Activated T-helper 1 cell treated with anti-CD3 and anti-CD28 coated beads, Interleukin-12 subunit alpha, Interleukin-12 subunit beta, Interleukin-2, Interleukin-4 antibody, amounts not matched to agents 30 ng/mL and 10 ng/mL and 1 ng/mL, durations not matched to agents 14 hours and 24 hours and 36 hours (primary cell): ENCODE measurements around the gene JAKMIP2. TPM values are rescaled to one million over a fixed set of nuclear protein-coding genes. Genes with fewer than 3 reads are reported as not detected.
"Not testable (repeated sequence)": the region's sequence is repeated elsewhere in the genome, so short reads cannot be mapped to it uniquely, and the experiment has no call there.

ENCODE experiments used
- DNase-seq: peaks from one replicate; pipeline ENCODE4 v3.0.0; 2021; ENCODE audit warnings: low spot score
- H3K27ac Mint-ChIP-seq: one replicate; pipeline ENCODE4 v1.8.0; 2021; ENCODE audit warnings: mild to moderate bottlenecking, mixed read lengths
- H3K27me3 Mint-ChIP-seq: one replicate; pipeline ENCODE4 v1.8.0; 2022; ENCODE audit warnings: mild to moderate bottlenecking, moderate library complexity, mixed read lengths; ENCODE audit not compliant: insufficient read depth
- H3K36me3 Mint-ChIP-seq: one replicate; pipeline ENCODE4 v1.8.0; 2021; ENCODE audit warnings: low read depth, mixed read lengths
- H3K4me1 Mint-ChIP-seq: one replicate; pipeline ENCODE4 v1.8.0; 2021; ENCODE audit warnings: low read depth, mixed read lengths
- H3K4me3 Mint-ChIP-seq: one replicate; pipeline ENCODE4 v1.8.0; 2021; ENCODE audit warnings: mild to moderate bottlenecking, moderate library complexity, mixed read lengths
- H3K9me3 Mint-ChIP-seq: one replicate; pipeline ENCODE4 v1.8.0; 2021; ENCODE audit warnings: mixed read lengths
- intact Hi-C: fragments of 100-400 bp; cut with micrococcal nuclease; formaldehyde crosslinking; loops from one replicate; pipeline ENCODE4 v1.15.1; 2024
- total RNA-seq: library from RNA; stranded (reverse); gene quantifications from 2 replicates; pipeline ENCODE4 v1.2.3, GENCODE V29; 2022

JAKMIP2 gene
- total RNA-seq, 1 donor from 2014 or later = 1.1 TPM

GRCh38 chr5:147642666-147643065, 139.9 kb downstream of the JAKMIP2 start:
- Mint-ChIP-seq H3K36me3 (no peaks in the 10 kb centered on the region), H3K4me1 (no peaks in the 10 kb centered on the region)

GRCh38 chr5:147639321-147639720, 143.2 kb downstream of the JAKMIP2 start:
- H3K4me3 Mint-ChIP-seq = no peak overlapping the region
- no peaks in the 10 kb centered on the region for H3K4me1 Mint-ChIP-seq
- intact Hi-C loops = no loop called here
- H3K27ac Mint-ChIP-seq = no peak overlapping the region
- peaks cover 2% of the 10 kb centered on the region for H3K36me3 Mint-ChIP-seq
- H3K9me3 Mint-ChIP-seq = no peaks in the 10 kb centered on the region
- H3K27me3 Mint-ChIP-seq = peaks cover 2% of the 10 kb centered on the region
- DNase-seq = no peak

More at GRCh38 chr5:147642666-147643065, 139.9 kb downstream of the JAKMIP2 start:
- DNase-seq = no peak
- Mint-ChIP-seq H3K9me3 (no peaks in the 10 kb centered on the region), H3K4me3 (no peak overlapping the region), H3K27ac (no peak overlapping the region), H3K27me3 (peaks cover under 1% of the 10 kb centered on the region)
- intact Hi-C loops = no loop called here

DNA sequence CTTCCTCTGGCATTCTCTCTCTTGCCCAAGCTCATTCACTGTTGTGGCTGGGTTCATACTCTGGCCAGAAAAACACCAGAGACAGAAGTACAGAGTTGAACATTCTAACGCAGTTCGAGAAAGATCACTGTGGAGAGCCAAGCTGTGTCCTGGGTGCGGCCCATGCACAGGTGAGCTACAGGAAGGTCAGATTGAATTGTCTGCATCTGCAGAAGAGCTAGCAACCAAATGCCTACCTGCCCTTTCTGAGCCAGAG, 145.9 kb downstream of the JAKMIP2 start:
- H3K9me3 Mint-ChIP-seq = no peaks in the 10 kb centered on the region
- intact Hi-C loops = no loop called here
- H3K27ac Mint-ChIP-seq = no peak overlapping the region
- H3K36me3 Mint-ChIP-seq = peaks cover 2% of the 10 kb centered on the region
- H3K4me1 Mint-ChIP-seq = no peaks in the 10 kb centered on the region
- H3K27me3 Mint-ChIP-seq = peaks cover 2% of the 10 kb centered on the region
- no peak overlapping the region for H3K4me3 Mint-ChIP-seq
- no peak for DNase-seq

GRCh38 chr5:147635882-147636728, 146.4 kb downstream of the JAKMIP2 start:
- Mint-ChIP-seq H3K4me1 (no peaks in the 10 kb centered on the region), H3K36me3 (peaks cover 2% of the 10 kb centered on the region), H3K9me3 (no peaks in the 10 kb centered on the region), H3K27me3 (peaks cover 2% of the 10 kb centered on the region), H3K27ac (no peak overlapping the region), H3K4me3 (no peak overlapping the region)
- no peak for DNase-seq
- intact Hi-C loops = no loop called here

DNA sequence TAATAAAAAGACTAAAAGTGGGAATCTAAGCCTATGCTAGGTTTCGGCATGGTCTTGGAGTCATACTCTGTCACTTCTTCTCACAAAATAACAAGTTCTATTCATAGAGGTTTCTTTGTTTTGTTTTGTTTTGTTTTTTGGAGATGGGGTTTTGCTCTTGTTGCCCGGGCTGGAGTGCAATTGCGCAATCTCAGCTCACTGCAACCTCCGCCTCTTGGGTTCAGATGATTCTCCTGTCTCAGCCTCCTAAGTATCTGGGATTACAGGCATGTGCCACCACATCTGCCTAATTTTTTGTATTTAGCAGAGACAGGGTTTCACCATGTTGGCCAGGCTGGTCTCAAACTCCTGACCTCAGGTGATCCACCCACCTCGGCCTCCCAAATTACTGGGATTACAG, 147.1 kb downstream of the JAKMIP2 start:
- intact Hi-C loops, H3K36me3 Mint-ChIP-seq, H3K4me3 Mint-ChIP-seq: not testable (repeated sequence)

DNA sequence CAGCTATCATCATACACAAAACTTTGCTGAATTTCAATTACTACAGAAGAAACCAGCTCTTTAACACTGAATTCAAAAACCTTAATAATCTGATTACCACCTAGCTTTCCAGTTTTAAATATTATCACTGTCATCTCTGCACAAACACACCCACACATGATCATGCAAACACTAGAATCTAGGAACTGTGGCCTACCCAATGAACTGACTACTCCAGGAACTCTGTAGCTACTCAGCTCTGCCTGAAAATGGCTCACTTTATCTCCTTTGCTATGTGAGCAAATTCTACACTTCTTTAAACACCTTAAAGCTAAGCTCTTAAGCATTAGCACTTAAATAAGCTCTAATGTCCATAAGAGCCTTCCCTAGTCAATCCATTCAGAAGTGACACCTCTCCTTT, 149.4 kb downstream of the JAKMIP2 start:
- Mint-ChIP-seq H3K4me1 (no peaks in the 10 kb centered on the region), H3K27ac (no peak overlapping the region), H3K9me3 (no peaks in the 10 kb centered on the region), H3K4me3 (no peak overlapping the region), H3K27me3 (peaks cover 3% of the 10 kb centered on the region), H3K36me3 (peaks cover 2% of the 10 kb centered on the region)
- intact Hi-C loops = no loop called here
- DNase-seq = no peak

More for the DNA sequence above, 147.1 kb downstream of the JAKMIP2 start:
- not testable (repeated sequence) for H3K27me3 Mint-ChIP-seq, H3K27ac Mint-ChIP-seq, H3K4me1 Mint-ChIP-seq, H3K9me3 Mint-ChIP-seq, DNase-seq

- H3K27me3 Mint-ChIP-seq = peaks cover 1% of the 10 kb centered on the region
- no peaks in the 10 kb centered on the region for H3K4me1 Mint-ChIP-seq
- no peak for DNase-seq
- no peak overlapping the region for H3K4me3 Mint-ChIP-seq
- no peak overlapping the region for H3K27ac Mint-ChIP-seq
- intact Hi-C loops = no loop called here
- H3K36me3 Mint-ChIP-seq = peaks cover 2% of the 10 kb centered on the region
- no peaks in the 10 kb centered on the region for H3K9me3 Mint-ChIP-seq
Observed at GRCh38 chr5:147631428-147632003, 151.0 kb downstream of the JAKMIP2 start.

- no peak for DNase-seq
- Mint-ChIP-seq H3K27ac (no peak overlapping the region), H3K27me3 (peaks cover 1% of the 10 kb centered on the region), H3K4me1 (no peaks in the 10 kb centered on the region), H3K9me3 (no peaks in the 10 kb centered on the region), H3K4me3 (no peak overlapping the region), H3K36me3 (no peaks in the 10 kb centered on the region)
- intact Hi-C loops = no loop called here
Observed at GRCh38 chr5:147629196-147629595, 153.3 kb downstream of the JAKMIP2 start.

- H3K9me3 Mint-ChIP-seq = no peaks in the 10 kb centered on the region
- intact Hi-C loops = loop anchor here (1.0 kb wide), 1 partner anchor 194 kb away; no protein-coding TSS in a partner anchor
- peaks cover 1% of the 10 kb centered on the region for H3K27me3 Mint-ChIP-seq
- H3K27ac Mint-ChIP-seq = no peak overlapping the region
- DNase-seq = peak; percentile 38
- H3K36me3 Mint-ChIP-seq = no peaks in the 10 kb centered on the region
- H3K4me3 Mint-ChIP-seq = no peak overlapping the region
- no peaks in the 10 kb centered on the region for H3K4me1 Mint-ChIP-seq
Observed at GRCh38 chr5:147628058-147628895, 154.3 kb downstream of the JAKMIP2 start.

- Mint-ChIP-seq H3K4me1 (no peaks in the 10 kb centered on the region), H3K27ac (no peak overlapping the region), H3K36me3 (no peaks in the 10 kb centered on the region), H3K4me3 (no peak overlapping the region), H3K9me3 (no peaks in the 10 kb centered on the region), H3K27me3 (peaks cover 1% of the 10 kb centered on the region)
- no peak for DNase-seq
- intact Hi-C loops = no loop called here
Observed at GRCh38 chr5:147626464-147626863, 156.1 kb downstream of the JAKMIP2 start.

DNA sequence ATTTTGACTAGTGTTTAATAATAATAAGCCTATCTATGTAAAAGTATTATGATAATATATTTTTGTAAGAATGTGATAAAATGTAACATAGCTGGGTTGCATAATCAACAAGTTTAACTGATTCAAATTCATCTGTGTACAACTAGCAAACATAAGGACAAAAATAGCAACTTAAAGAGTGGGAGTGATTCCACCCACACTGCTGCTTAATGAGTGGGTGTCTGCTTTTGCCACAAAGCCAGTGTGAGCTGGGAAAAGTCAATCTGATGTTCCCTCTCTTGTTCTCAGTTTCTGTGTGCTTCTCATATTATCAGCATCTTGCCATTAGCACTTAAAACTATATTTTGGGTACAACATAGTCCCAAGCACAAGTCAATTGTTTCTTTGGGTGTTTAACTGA, 161.5 kb downstream of the JAKMIP2 start:
- Mint-ChIP-seq H3K27ac (no peak overlapping the region), H3K9me3 (no peaks in the 10 kb centered on the region), H3K36me3 (no peaks in the 10 kb centered on the region), H3K27me3 (no peaks in the 10 kb centered on the region), H3K4me3 (no peak overlapping the region), H3K4me1 (no peaks in the 10 kb centered on the region)
- intact Hi-C loops = no loop called here
- no peak for DNase-seq

DNA sequence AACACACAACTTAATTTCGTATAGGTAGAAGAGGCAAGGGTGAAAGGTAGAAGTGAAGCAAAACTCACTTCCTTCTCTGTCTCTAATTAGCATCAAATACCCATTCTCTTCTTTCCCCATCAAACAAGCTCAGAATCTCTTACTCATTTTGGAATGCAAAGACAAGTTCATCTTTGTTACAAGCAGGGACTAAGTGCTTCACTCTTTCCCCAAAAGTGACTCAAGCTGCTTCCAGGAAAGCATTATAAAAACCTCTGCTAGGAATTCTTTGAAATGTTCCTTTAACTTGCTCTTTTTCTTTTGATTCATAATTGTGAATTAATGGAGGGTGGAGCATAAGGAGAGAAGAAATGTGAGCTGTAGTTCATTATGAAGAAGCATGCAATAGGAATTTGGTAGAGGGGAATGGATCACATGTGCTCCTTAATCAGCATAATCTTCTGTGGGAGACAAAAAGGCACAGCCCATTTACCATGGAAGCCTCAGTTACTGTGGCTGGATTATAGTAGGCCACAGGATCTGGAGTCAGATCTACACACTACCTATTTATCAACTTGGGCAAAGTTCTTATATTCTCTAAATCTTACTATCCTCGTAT, 163.1 kb downstream of the JAKMIP2 start:
- no peak overlapping the region for H3K4me3 Mint-ChIP-seq

More for the DNA sequence above, 163.1 kb downstream of the JAKMIP2 start:
- no peaks in the 10 kb centered on the region for H3K27me3 Mint-ChIP-seq
- no peak for DNase-seq
- H3K9me3 Mint-ChIP-seq = no peaks in the 10 kb centered on the region
- no peaks in the 10 kb centered on the region for H3K4me1 Mint-ChIP-seq
- no peak overlapping the region for H3K27ac Mint-ChIP-seq
- H3K36me3 Mint-ChIP-seq = no peaks in the 10 kb centered on the region
- intact Hi-C loops = no loop called here
